ENCODE measurements around the gene DPYD.

Gene DPYD

DNA sequence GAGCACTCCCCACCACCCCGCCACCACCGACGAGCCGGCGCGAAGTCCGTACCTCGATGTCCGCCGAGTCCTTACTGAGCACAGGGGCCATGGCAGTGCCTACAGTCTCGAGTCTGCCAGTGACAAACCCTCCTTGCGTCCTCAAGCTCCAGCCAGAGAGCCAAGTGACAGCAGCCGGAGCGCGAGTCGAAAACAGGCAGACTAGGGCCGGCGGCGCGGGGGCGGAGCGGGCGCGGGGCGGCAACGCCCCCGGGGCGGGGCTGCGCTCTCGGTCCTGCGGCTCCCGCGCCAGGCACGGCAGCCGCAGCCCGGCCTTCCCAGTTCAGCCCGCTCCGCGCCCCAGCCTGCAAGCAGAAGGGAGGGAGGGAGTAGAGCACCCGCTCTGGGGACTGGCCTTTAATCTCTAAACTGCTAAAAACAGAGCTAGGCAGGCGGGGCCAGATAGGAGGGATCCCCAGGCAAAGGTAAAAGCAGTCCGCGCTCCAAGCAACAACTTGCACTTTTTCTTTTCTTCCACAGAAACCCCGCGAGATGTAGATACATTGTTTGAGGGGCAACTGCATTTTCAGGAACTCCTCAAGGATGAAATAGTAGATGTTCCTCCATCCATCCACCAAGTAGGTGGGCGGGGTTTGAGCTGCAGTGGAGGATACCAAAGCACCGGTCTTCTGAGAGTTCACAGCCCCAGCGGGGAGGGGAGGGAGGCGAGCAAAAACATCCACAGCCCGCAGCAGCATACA, at the start of gene DPYD:
Gene DPYD (minus strand): TSS at position 203 of the 740 bp plus-strand sequence. CDS start 112 bp downstream, at position 91.
- peak; percentile 89 for DNase-seq

DNA sequence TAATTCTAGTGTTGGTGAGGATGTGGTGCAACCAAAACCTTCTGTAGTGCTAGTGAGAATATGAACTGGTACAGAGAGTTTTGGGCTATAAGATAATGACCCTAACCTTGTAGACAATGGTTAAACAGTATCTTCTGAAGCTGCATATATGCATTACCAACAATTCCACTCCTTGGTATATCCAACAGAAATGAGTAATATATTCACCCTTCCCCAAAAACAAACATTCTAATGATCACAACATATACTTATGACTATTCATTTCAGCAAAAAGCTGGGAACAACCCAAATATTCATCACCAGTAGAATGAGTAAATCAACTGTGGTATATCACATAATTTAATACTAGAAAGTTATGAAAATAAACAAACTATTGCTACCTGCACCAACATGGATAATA, 39.6 kb upstream of the DPYD start:
- DNase-seq: no peak

DNA sequence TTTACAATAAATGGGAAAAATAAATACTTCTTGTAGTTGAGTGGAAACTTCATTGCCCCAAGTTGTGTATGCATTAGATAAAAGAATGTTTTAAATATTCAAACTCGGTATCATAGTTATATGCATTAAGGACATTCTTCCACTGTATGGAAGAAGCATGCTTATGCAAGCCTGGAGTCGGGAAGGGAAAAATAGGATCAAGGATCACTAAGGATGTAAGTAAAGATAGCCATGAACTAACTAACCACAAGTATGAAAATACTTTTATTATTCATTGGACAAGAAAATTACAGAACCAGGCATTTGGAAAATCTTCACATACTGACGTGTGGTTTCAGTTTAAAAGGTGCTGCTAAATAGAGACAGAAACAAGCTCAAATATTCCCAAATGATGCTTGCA, 26.9 kb upstream of the DPYD start:
- DNase-seq: no peak

DNA sequence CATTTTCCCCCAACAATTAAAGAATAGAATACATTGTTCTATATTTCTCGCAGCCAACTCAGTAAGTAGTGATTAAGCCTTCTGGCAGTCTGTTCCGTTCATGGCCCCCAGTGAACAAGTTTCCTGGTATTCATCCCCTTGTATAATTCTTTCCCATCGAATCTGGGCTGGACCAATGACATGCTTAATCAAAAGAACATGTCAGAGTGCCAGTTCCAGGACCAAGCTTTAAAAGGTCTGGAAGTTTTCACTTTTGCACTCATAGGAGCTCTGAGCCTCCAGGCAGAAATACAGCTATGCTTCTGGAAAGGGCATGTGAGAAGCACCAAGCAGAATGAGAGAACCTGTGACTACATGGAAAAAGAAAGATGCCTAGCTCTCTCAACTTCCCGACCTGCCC, 22.5 kb upstream of the DPYD start:
- no peak for DNase-seq

DNA sequence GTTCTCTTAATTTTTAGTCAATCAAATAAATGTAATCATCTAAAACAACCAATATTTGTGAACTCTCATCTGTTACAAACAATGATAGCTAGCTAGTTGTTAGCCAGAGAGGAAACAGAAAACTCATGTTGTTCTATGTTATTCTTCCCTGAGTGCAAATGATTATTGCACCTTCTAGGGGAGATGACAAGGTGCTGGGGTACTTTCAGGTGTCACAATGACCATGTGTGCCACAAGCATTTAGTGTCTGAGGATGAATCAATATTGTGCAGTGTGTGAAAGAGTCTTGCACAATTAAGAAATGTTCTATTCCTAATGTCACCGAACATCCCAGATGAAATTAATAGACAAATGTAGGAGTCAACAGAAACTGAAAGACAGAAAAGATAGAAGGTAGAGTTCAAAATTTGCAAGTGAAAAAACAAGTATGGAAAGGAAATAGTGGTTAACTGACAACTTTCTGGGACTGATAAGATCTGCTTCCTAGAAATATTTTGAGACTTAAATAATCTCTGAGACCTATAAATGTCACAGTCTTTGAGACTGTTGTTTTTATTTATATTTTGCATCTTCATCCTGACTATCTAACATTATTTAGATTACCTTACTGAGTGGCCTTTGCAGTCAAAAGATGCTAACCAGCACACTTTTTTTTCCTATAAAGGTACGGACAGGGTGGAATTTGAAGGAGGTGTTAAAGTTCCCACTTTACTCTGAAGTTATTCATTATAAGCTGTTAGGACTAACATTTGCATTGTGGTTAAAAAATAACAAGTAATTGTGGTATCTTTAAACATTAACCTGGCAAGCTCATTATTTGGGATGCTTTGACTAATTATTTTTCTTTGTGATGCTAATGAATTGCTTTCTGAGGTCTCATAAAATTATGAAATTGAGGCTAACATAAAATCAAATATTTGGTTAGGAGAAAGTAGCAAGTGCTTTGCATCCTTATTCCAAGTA, 21.6 kb upstream of the DPYD start:
- no peak for DNase-seq

DNA sequence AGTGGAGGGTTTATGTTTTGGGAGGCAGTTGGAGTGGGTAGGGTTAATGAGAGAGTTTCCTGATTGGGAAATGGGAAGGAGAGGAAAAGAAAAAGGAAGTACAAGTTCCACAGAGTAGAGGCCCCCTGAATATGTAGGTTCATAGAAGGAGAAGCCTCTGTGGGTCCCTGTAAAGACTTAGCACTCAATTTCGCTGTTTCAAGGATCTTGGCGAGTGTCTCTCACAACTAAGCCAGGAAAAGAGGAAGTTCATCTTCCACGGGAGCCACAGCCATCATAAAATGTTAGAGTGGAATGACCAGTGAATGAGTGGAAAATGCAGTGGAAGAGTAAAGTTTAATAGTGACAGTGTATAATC, 17.4 kb upstream of the DPYD start:
- no peak for DNase-seq

DNA sequence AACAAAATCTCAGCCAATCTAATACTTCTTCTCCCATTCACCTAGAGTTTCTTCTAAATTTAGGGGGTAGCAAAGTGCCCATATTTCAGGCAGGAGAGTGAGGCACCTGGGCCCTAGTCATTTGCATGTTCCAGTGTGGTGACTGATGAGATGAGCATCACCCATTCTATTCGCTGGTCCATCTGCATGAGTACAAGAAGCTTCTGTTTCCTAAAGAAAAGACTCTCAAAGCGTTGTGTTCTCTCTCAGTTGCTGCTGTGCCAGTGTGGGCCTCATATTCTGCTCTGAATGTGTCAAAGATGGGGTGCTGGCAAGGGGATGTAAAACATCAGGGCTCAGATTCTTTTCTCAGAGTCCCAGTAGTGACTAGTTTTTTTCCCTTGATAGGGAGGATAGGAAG, 16.1 kb upstream of the DPYD start:
- no peak for DNase-seq

DNA sequence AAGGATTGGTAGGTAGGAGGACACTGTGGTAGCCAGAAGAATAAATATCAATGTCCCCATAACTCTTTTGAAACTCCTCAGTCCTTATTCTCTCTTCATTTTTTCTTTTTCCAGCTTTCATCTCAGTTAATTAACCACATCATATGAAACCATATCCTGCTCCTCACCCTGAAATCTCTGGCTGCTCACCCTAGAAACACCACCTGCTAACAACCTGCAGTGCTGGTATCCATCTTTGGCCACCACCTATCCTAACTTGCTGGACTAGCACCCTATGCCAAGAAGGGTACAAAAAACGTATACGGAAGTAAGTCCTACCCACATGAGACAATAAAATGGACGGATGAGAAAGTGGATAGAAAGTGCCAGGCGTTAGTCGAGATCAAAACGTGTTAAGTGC, 13.7 kb upstream of the DPYD start:
- no peak for DNase-seq

DNA sequence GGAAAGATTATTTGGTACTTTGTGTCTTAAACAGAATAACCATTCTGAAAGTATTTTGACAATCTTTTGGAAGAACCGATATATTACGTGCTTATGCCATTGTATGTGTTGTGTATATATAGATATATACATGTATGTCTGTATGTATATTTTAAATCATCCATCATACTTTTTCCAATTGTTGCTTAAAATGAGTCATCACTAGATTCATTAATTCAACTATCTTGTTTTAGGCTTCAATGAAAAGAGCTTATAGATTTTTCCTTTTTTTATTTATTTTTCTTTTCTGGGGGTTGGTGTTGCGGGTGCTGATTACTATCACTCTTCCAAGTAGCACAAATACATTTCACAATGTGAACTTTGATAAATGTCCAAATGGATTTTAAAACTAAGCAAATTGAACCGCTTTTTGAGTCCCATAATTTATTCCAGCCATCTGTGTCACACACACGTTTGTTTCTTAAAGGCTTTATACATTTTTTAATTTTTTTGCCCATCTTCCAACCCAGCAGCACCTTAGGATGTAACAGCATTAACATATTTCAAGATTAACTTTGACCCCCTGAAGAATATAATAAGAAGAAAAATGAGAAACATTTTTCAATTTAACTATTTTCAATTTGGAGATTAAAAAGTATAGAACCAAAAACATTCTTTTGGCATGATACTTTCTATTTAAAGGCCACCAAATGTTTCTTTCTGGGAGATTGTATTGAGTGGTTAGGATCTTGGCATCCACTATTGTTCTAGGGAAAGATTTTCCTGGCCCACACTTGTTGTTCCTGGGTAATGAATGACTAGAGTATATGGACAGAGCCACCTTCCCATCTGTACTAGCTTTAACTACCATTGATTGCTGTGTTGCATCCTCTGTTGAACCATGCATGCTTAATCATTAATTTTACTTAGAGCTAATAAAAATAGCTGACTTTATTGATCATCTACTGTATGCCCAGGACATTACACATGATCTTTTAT, 9.3 kb upstream of the DPYD start:
- DNase-seq: no peak

DNA sequence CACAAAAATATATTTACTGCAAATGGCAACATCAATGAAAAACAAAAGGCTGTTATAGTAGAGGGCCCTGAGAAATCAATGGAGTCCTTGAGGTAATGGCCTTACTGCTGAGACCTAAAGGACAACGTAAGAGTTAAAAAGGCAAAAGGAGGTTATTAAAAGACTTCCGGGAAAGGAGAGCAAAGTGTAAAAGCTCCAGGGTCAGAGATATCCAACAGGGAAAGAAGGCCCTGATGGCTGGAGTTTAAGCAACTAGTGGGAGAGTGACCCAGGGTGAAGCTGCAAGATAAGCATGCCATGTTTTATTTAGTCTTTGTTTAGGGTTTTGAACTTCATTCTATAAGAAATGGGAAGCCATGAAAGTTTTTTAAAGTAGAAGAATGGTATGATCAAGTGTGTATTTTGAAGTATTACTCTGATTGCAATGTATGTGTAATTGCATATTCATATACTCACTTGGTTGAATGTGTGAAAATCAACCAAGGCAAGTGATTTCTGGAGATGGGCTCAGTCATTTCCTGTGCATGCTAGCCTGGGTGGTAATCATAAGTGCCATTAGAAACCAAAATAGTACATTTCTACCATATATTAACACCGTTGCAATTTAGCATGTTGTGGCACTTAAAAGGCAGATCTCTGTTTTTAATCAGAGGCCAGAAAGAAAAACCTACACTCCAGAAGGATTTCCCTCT, 5.3 kb upstream of the DPYD start:
- no peak for DNase-seq

DNA sequence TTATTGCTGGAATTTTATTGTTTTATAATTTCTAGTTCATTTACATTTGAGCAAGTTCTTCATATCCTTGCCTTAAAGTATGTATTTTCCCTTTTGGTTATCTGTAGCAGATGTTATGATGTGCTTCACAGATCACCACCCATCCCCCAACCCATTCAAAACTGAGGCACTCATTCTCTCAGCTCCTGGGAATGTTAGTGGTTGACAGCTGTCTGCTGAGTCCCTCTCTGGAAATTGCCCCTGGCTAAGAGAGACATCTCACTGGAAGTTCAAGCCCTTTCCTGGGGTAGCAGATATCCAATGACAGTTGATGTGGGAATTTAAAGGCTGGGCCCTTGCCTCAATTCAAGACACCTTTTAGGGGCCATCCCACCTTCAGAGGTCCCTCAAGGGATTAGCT, 4.3 kb upstream of the DPYD start:
- DNase-seq: no peak

DNA sequence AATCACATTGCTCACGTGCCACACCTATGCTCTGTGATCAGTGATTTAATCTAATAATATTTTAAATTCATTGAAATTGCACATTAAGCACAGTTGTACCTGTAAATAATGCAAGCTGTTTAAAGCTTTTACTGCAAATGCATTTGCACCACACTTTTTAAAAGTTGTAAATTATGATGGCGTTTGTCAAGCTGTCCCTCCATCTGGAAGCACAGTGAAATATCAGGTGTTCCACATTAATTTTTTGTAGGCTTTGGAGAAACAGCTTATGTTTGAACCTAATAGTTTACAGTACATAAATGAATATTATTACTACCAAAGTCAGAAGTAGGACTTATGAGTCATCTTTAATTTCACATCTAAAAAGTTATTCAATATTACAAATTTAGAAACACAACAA, 3.0 kb upstream of the DPYD start:
- no peak for DNase-seq

DNA sequence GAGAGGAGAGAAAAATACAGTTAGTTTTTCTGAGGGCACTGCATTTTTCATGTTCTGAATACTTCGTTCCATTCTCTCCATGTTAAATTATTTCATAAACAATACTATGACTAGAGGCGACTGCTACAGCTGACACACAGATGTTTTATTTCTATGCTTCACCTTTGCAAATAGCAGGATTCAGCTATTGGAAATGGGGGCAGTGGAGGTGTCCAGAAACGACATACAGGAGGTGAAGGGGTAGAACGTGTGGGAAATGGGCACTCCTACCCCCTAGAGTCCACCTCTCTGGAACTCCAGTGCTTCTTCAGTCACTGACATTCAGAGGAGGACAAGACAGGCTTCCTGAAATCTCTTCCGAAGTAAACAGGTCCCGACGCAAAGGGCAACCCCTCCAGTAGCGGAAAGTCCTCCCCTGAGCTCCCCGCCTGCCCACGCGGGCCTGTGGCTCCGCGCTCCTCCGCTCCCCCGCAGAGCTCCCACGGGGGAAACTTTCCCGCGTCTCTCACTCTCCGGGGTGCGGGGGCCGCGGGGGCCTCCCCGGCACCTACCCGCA, 480 bp downstream of the DPYD start:
- peak; percentile 41 for DNase-seq

DNA sequence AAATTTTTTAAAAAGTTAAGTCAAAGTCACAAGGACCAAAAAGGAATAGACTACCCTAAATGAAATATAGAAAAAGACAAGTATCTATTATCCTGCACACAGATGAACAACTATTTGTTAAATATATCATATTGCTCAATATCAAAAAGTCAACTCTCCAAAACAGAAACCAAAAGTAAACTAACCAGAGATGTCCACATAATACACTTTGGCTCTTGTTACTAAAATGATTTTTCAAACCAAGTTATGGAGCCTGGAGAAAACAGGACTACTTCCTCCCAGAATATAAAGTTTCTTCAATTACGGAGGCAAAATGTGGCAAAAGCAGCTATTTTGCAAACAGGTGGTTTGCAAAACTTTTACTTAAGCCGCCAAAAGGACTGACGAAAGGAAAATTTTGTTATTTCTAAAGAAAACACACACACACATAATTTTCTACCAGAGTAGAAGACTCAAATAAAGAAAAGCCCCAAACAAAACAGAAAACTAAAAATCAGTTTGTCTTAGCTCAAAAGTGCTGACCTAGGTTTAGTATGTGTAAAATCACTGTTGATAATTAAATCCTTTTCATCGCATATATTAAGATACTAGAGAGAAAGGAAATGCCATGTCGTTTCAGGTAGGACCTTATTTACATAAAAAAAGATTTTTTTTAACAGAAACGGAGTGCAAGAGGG, 1.1 kb downstream of the DPYD start:
- no peak for DNase-seq

DNA sequence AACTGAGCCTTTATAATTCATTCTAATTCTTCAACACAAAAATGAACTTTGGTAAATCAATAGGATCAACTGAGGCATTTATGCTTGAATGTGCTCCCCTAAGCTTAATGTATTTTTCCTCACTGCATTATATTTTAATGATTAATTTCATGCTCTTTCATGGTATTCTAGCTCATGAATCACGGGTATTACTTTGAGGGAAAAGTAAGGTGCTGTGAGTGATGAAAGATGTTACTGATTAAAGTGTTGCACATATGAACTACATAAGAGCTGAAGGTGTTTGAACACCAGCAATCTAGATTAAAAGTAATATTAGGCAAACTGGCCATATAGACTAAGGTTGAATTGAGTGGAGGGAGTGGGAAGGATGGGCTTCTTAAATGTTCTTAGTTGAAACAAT, 1.9 kb downstream of the DPYD start:
- DNase-seq: no peak

DNA sequence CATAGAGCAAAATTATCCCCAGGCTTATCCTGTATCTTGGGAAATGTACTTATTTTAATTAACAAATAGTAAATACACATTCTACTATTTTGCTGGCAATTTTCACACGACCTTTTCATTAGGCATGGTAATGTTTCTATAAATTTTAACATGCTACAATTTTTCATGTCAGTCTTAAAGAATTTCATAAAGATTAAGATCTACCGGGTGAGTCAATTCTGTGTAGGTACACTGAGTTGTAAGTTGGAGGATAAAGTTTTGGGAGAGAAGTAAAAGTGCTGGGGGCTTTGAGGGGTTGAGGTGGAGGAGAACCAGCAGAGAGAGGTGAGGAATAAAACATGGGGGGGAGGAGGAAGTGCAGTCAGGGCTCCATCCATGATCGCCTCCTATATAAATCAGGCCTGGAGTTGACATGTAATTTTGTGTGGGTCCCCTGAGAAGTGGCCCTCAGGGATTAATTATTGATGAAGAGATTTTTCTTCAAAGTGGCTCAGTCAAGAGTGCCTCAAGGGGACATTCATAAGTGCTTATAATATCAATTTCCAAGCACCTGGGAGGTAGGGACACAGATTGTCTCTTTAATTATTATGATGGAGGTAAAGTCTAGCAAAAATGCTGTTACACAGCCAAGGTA, 7.2 kb downstream of the DPYD start:
- DNase-seq: no peak

DNA sequence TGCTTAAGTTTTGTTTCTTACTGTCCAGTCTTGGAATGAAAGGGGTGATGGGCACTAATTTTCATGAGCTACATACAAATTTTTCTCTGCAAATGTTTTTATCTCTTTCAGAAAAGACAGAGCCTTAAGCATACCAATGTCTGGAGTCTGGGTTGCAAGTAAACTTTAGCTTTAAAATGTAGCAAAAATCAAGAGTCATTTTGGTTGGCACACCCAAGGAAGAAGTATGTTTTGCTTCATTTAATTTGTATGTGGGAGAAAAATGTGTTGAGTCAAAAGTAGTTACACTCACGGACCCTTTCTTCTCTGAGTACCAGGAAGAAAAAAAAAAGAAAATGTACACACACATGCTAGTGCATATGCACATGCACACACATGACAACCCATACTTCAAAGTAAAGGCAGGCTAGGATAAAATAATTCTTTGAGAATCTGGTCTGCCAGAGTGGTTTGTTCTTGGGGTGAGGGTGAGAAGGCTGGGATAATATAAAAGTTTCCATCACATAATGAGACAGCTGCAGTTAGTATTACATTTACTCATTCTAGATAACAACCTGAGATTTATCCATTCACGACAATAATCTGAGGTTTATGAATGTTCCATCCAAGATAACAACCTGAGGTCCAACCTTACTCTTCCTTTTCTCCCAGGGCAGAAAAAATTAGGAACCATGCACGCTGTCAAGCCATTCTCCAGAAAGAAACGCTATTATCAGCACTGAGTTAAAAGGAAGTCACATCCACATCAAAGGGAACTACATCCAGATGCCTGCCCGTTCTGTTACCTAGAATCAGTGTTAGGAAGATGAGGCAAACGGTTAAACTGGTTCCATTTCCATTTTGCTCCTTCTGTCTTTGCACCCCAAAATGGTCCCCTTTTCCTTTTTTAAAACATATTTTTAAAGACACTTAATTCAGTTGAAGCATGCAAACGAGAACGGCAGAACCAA, 9.3 kb downstream of the DPYD start:
- DNase-seq: no peak

DNA sequence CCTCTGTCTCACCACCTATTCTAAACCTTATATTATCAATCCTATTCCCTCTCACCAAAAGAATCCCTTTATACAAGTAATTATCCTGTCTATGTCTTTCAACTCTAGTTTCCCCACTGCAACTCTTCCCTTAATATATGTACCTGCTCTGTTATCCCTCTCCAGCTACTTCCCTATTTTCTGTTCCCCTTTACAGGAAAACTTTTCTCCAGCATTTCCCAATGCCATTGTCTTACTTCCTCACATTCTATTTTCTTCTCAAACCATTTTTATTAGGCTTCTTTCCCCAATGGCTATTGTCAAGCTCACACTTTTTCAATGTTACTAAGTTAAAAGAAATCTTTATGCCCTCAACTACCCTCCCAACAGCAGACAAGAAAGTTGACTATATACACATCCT, 11.6 kb downstream of the DPYD start:
- no peak for DNase-seq

DNA sequence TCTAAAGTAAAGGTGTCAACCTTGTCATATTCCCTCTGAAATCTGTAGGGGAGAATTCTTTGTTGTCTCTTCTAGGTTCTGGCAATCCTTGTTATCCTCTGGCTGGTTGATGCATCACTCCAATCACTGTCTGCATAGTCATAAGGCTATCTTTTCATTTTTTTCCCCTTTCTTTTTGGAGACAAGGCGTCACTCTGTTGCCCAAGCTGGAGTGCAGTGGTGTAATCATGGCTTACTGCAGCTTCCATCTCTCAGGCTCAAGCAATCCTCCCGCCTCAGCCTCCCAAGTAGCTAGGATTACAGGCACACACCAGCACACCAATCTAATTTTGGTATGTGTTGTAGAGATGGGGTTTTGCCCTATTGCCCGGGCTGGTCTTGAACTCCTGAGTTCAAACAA, 12.9 kb downstream of the DPYD start:
- DNase-seq: no peak

Measured in NCI-H510A treated with DMSO at 0.1 percent for 48 hours (cell line).